Muscle layer of duodenum (tissue), 2 donors: ENCODE measurements around the gene WDR33.

ENCODE experiments used
- H3K27ac ChIP-seq: one replicate; pipeline ENCODE4 v1.7.0; 2013; ENCODE audit warnings: mild to moderate bottlenecking, low read length
- H3K27me3 ChIP-seq: one replicate; pipeline ENCODE4 v1.7.0; 2013; ENCODE audit warnings: low read depth, mild to moderate bottlenecking, control low read depth, low read length
- H3K36me3 ChIP-seq, 2 donors: one replicate each; pipeline ENCODE4 v1.7.0; 2013; ENCODE audit warnings: low read length in 2 of 2, control low read depth in 1 of 2, mild to moderate bottlenecking in 1 of 2; ENCODE audit not compliant: insufficient read depth in 2 of 2, control insufficient read depth in 1 of 2
- H3K4me1 ChIP-seq, 2 donors: one replicate each; pipeline ENCODE4 v1.7.0; 2013; ENCODE audit warnings: low read length in 2 of 2, mild to moderate bottlenecking in 2 of 2, control low read depth in 1 of 2, moderate library complexity in 1 of 2; ENCODE audit not compliant: insufficient read depth in 2 of 2, control insufficient read depth in 1 of 2
- H3K4me3 ChIP-seq, 2 donors: one replicate each; pipeline ENCODE4 v1.7.0; 2013; ENCODE audit warnings: low read length in 2 of 2, low read depth in 1 of 2, mild to moderate bottlenecking in 1 of 2
- H3K9me3 ChIP-seq, 2 donors: one replicate each; pipeline ENCODE4 v1.7.0; 2013; ENCODE audit warnings: low read length in 2 of 2, control low read depth in 1 of 2, mild to moderate bottlenecking in 1 of 2; ENCODE audit not compliant: control insufficient read depth in 1 of 2
- donor health status: healthy.

Gene WDR33

GRCh38 chr2:127663566-127664064 is 147.4 kb downstream of the WDR33 start:
- no peaks in the 10 kb centered on the region for H3K9me3 ChIP-seq
- H3K27me3 ChIP-seq = peaks cover 6% of the 10 kb centered on the region
- no peaks in the 10 kb centered on the region for H3K36me3 ChIP-seq
- H3K4me1 ChIP-seq = peaks cover 26 to 67% of the 10 kb centered on the region in 2 donors
- peak overlapping the region; percentile 26 to 47 for H3K4me3 ChIP-seq
- H3K27ac ChIP-seq = peak overlapping the region; percentile 31

- Histone ChIP-seq H3K27me3 (peaks cover 6% of the 10 kb centered on the region), H3K36me3 (no peaks in the 10 kb centered on the region), H3K4me1 (peaks cover 26 to 73% of the 10 kb centered on the region in 2 donors), H3K27ac (peak overlapping the region; percentile 31), H3K9me3 (no peaks in the 10 kb centered on the region), H3K4me3 (peak overlapping the region in 1 of 2 donors; percentile 47)
These were observed 147.9 kb downstream of the WDR33 start for GRCh38 chr2:127662937-127663565.

- Histone ChIP-seq H3K9me3 (no peaks in the 10 kb centered on the region), H3K27ac (no peak overlapping the region), H3K4me1 (peaks cover 26 to 83% of the 10 kb centered on the region in 2 donors), H3K27me3 (peaks cover 6% of the 10 kb centered on the region), H3K4me3 (no peak overlapping the region), H3K36me3 (peaks cover 0 to 9% of the 10 kb centered on the region in 2 donors)
These were observed 148.9 kb downstream of the WDR33 start for GRCh38 chr2:127661949-127662510.

- H3K9me3 ChIP-seq = no peaks in the 10 kb centered on the region
- no peak overlapping the region for H3K4me3 ChIP-seq
- H3K4me1 ChIP-seq = peaks cover 25 to 88% of the 10 kb centered on the region in 2 donors
- peak overlapping the region; percentile 49 for H3K27ac ChIP-seq
- H3K27me3 ChIP-seq = peaks cover 6% of the 10 kb centered on the region
- peaks cover 0 to 13% of the 10 kb centered on the region in 2 donors for H3K36me3 ChIP-seq
These were observed 149.8 kb downstream of the WDR33 start for GRCh38 chr2:127661072-127661649.

GRCh38 chr2:127660291-127660578 is 150.7 kb downstream of the WDR33 start:
- peaks cover 0 to 13% of the 10 kb centered on the region in 2 donors for H3K36me3 ChIP-seq
- H3K27ac ChIP-seq = peak overlapping the region; percentile 67

GRCh38 chr2:127659408-127660290 is 151.3 kb downstream of the WDR33 start:
- Histone ChIP-seq H3K4me1 (peaks cover 10 to 88% of the 10 kb centered on the region in 2 donors), H3K27me3 (peaks cover 3% of the 10 kb centered on the region), H3K9me3 (no peaks in the 10 kb centered on the region), H3K27ac (peak overlapping the region; percentile 67), H3K36me3 (peaks cover 0 to 13% of the 10 kb centered on the region in 2 donors), H3K4me3 (peak overlapping the region; percentile 1 to 3)

More at GRCh38 chr2:127660291-127660578, 150.7 kb downstream of the WDR33 start:
- Histone ChIP-seq H3K27me3 (peaks cover 6% of the 10 kb centered on the region), H3K9me3 (no peaks in the 10 kb centered on the region), H3K4me1 (peaks cover 16 to 88% of the 10 kb centered on the region in 2 donors), H3K4me3 (no peak overlapping the region)

GRCh38 chr2:127658641-127659407 is 152.1 kb downstream of the WDR33 start:
- Histone ChIP-seq H3K36me3 (peaks cover 0 to 13% of the 10 kb centered on the region in 2 donors), H3K9me3 (no peaks in the 10 kb centered on the region), H3K27me3 (no peaks in the 10 kb centered on the region), H3K4me3 (peak overlapping the region; percentile 1 to 3), H3K4me1 (peaks cover 10 to 90% of the 10 kb centered on the region in 2 donors), H3K27ac (peak overlapping the region; percentile 67)

- peaks cover 10 to 90% of the 10 kb centered on the region in 2 donors for H3K4me1 ChIP-seq
- peak overlapping the region in 1 of 2 donors; percentile 1 for H3K4me3 ChIP-seq
- H3K9me3 ChIP-seq = no peaks in the 10 kb centered on the region
- peak overlapping the region; percentile 67 for H3K27ac ChIP-seq
- peaks cover 0 to 13% of the 10 kb centered on the region in 2 donors for H3K36me3 ChIP-seq
- no peaks in the 10 kb centered on the region for H3K27me3 ChIP-seq
These were observed 152.8 kb downstream of the WDR33 start for GRCh38 chr2:127658146-127658545.

GRCh38 chr2:127657232-127657595 is 153.8 kb downstream of the WDR33 start:
- Histone ChIP-seq H3K27ac (peak overlapping the region; percentile 19), H3K4me3 (no peak overlapping the region), H3K9me3 (no peaks in the 10 kb centered on the region), H3K27me3 (no peaks in the 10 kb centered on the region), H3K4me1 (peaks cover 12 to 92% of the 10 kb centered on the region in 2 donors), H3K36me3 (peaks cover 0 to 13% of the 10 kb centered on the region in 2 donors)

GRCh38 chr2:127656569-127657231 is 154.3 kb downstream of the WDR33 start:
- H3K4me3 ChIP-seq = no peak overlapping the region
- H3K36me3 ChIP-seq = peaks cover 0 to 13% of the 10 kb centered on the region in 2 donors
- peaks cover 14 to 92% of the 10 kb centered on the region in 2 donors for H3K4me1 ChIP-seq
- no peaks in the 10 kb centered on the region for H3K27me3 ChIP-seq
- peak overlapping the region; percentile 19 for H3K27ac ChIP-seq
- H3K9me3 ChIP-seq = no peaks in the 10 kb centered on the region
